GM23338 (cell line): ENCODE data around the gene GPD1. TPM values are rescaled to one million over a fixed set of nuclear protein-coding genes. Genes with fewer than 3 reads are reported as not detected.
"Not testable (repeated sequence)": the region's sequence is repeated elsewhere in the genome, so short reads cannot be mapped to it uniquely, and the experiment has no call there.

ENCODE experiments used
- ATAC-seq: fragments of 200-7000 bp; cut with Tn5 transposase; 3 replicates; pipeline ENCODE4 v1.9.1; 2020
- DNase-seq: peaks from one replicate; pipeline ENCODE4 v3.0.0-alpha.2; 2015; ENCODE audit warnings: low spot score
- H2AFZ ChIP-seq: fragments of 200-600 bp; sonication (generic); 2 replicates; pipeline ENCODE4 v1.8.0; 2016; ENCODE audit warnings: antibody characterized with exemption, mild to moderate bottlenecking, moderate library complexity
- H3F3A ChIP-seq: fragments of 200-600 bp; sonication (generic); replicated peaks from 2 replicates; pipeline ENCODE4 v1.8.0; 2017; ENCODE audit warnings: antibody characterized with exemption, mixed run types, low read depth
- H3K27ac ChIP-seq: fragments of 200-600 bp; sonication (generic); 2 replicates; pipeline ENCODE4 v1.6.1; 2016; ENCODE audit warnings: low read depth
- H3K27me3 ChIP-seq: fragments of 200-600 bp; sonication (generic); 2 replicates; pipeline ENCODE4 v1.8.0; 2016; ENCODE audit warnings: mild to moderate bottlenecking, mixed run types, moderate library complexity; ENCODE audit not compliant: insufficient read depth
- H3K36me3 ChIP-seq: fragments of 200-600 bp; sonication (generic); 2 replicates; pipeline ENCODE4 v1.8.0; 2016; ENCODE audit warnings: mild to moderate bottlenecking; ENCODE audit not compliant: insufficient read depth
- H3K4me1 ChIP-seq: fragments of 200-600 bp; sonication (generic); 2 replicates; pipeline ENCODE4 v1.8.0; 2016; ENCODE audit warnings: mild to moderate bottlenecking, moderate library complexity; ENCODE audit not compliant: insufficient read depth
- H3K4me2 ChIP-seq: fragments of 200-600 bp; sonication (generic); 2 replicates; pipeline ENCODE4 v1.7.1; 2017; ENCODE audit warnings: mixed run types
- H3K4me3 ChIP-seq: fragments of 200-600 bp; sonication (generic); 2 replicates; pipeline ENCODE4 v1.6.1; 2016; ENCODE audit warnings: mixed run types
- H3K79me2 ChIP-seq: fragments of 200-600 bp; sonication (generic); replicated peaks from 2 replicates; pipeline ENCODE4 v1.8.0; 2017; ENCODE audit warnings: mild to moderate bottlenecking; ENCODE audit not compliant: insufficient read depth
- H3K9me2 ChIP-seq: fragments of 200-600 bp; sonication (generic); 2 replicates; pipeline ENCODE4 v1.8.0; 2017; ENCODE audit not compliant: insufficient read depth
- H4K20me1 ChIP-seq: fragments of 200-600 bp; sonication (generic); replicated peaks from 2 replicates; pipeline ENCODE4 v1.8.0; 2017; ENCODE audit warnings: mild to moderate bottlenecking; ENCODE audit not compliant: insufficient read depth
- H3K27ac Mint-ChIP-seq: 2 replicates; pipeline ENCODE4 v1.8.0; 2020; ENCODE audit warnings: inconsistent platforms, mild to moderate bottlenecking, moderate library complexity, mixed read lengths
- H3K27me3 Mint-ChIP-seq: 3 replicates; pipeline ENCODE4 v1.8.0; 2022; ENCODE audit warnings: low read depth, mild to moderate bottlenecking, moderate library complexity, mixed read lengths, inconsistent platforms; ENCODE audit not compliant: insufficient read depth, poor library complexity
- H3K36me3 Mint-ChIP-seq: 3 replicates; pipeline ENCODE4 v1.8.0; 2021; ENCODE audit warnings: low read depth, mild to moderate bottlenecking, inconsistent platforms, moderate library complexity, mixed read lengths
- H3K4me1 Mint-ChIP-seq: 3 replicates; pipeline ENCODE4 v1.8.0; 2020; ENCODE audit warnings: mild to moderate bottlenecking, inconsistent platforms, mixed read lengths
- H3K4me3 Mint-ChIP-seq: 3 replicates; pipeline ENCODE4 v1.8.0; 2021; ENCODE audit warnings: moderate library complexity, mild to moderate bottlenecking, inconsistent platforms, mixed read lengths
- H3K9me3 Mint-ChIP-seq: 3 replicates; pipeline ENCODE4 v1.8.0; 2020; ENCODE audit warnings: moderate library complexity, mild to moderate bottlenecking, inconsistent platforms, mixed read lengths
- CREB1 ChIP-seq: fragments of 250-450 bp; sonication (Bioruptor Pico); IDR thresholded peaks from 2 replicates; pipeline ENCODE4 v1.5.0; 2020; ENCODE audit warnings: low read depth, mild to moderate bottlenecking, moderate library complexity
- CTCF ChIP-seq, 2 experiments: fragments of 200-600 bp in 1 of 2; sonication (generic) in 1 of 2; conservative IDR thresholded peaks; 2 replicates each; pipeline versions ENCODE4 v1.5.1 to v1.6.1; 2016 to 2017; ENCODE audit warnings: antibody characterized with exemption in 2 of 2, low read depth in 2 of 2, mild to moderate bottlenecking in 2 of 2, moderate library complexity in 1 of 2
- ETS1 ChIP-seq: IDR thresholded peaks from 2 replicates; pipeline ENCODE4 v1.6.1; 2016; ENCODE audit warnings: antibody characterized with exemption
- EZH2 ChIP-seq: fragments of 200-600 bp; sonication (generic); IDR thresholded peaks from one replicate; pipeline ENCODE4 v1.8.0; 2017; ENCODE audit warnings: antibody characterized with exemption, mild to moderate bottlenecking, low read depth; ENCODE audit not compliant: unreplicated experiment
- EZH2phosphoT487 ChIP-seq: fragments of 200-600 bp; sonication (generic); IDR thresholded peaks from one replicate; pipeline ENCODE4 v1.8.1; 2018; ENCODE audit warnings: antibody characterized with exemption; ENCODE audit not compliant: unreplicated experiment
- JUNB ChIP-seq: IDR thresholded peaks from one replicate; pipeline ENCODE4 v1.6.1; 2016; ENCODE audit warnings: antibody characterized with exemption; ENCODE audit not compliant: unreplicated experiment
- NANOG ChIP-seq: IDR thresholded peaks from 2 replicates; pipeline ENCODE4 v1.6.1; 2016; ENCODE audit warnings: antibody characterized with exemption, borderline replicate concordance
- POLR2AphosphoS5 ChIP-seq: IDR thresholded peaks from 2 replicates; pipeline ENCODE4 v1.6.1; 2016; ENCODE audit warnings: antibody characterized with exemption, low read depth
- STAT1 ChIP-seq: IDR thresholded peaks from one replicate; pipeline ENCODE4 v1.6.1; 2016; ENCODE audit warnings: antibody characterized with exemption; ENCODE audit not compliant: unreplicated experiment
- ZNF114 ChIP-seq: fragments of 250-450 bp; sonication (Bioruptor Pico); IDR thresholded peaks from 2 replicates; pipeline ENCODE4 v1.5.0; 2020; ENCODE audit warnings: mild to moderate bottlenecking, moderate library complexity
- ZNF331 ChIP-seq: fragments of 250-450 bp; sonication (Bioruptor Pico); IDR thresholded peaks from 2 replicates; pipeline ENCODE4 v1.5.0; 2020; ENCODE audit warnings: low read depth, mild to moderate bottlenecking, moderate library complexity
- ZNF462 ChIP-seq: fragments of 250-450 bp; sonication (Bioruptor Pico); IDR thresholded peaks from 2 replicates; pipeline ENCODE4 v1.5.0; 2020; ENCODE audit warnings: mild to moderate bottlenecking, moderate library complexity
- polyA plus RNA-seq: library from polyadenylated mRNA; unstranded; fragments of >200 nt; fragmentation: Nextera tagmentation; extraction: Ambion mirVana; gene quantifications from 2 replicates; pipeline ENCODE4 v1.2.1, GENCODE V29; 2016
- total RNA-seq: library from RNA; depleted of rRNA; stranded (reverse); fragments of >200 nt; shearing (Covaris generic); gene quantifications from 2 replicates; pipeline ENCODE4 v1.2.3, GENCODE V29; 2014

GPD1 gene
- total and polyA plus RNA-seq, 2 experiments from 2014 or later: 0.36 to 0.45 TPM

GRCh38 chr12:50084409-50084774, 19.4 kb upstream of the GPD1 start:
- Histone ChIP-seq H3K36me3 (peaks cover 23% of the 10 kb centered on the region), H3K4me3 (peak overlapping the region; percentile 58), H3K27me3 (peaks cover 27% of the 10 kb centered on the region), H3F3A (peaks cover 23% of the 10 kb centered on the region), H2AFZ (peak overlapping the region; percentile 81; the same call in 1 of the 2 replicates), H3K79me2 (peaks cover 27% of the 10 kb centered on the region), H3K4me2 (peak overlapping the region; percentile 76), H3K27ac (peak overlapping the region; percentile 92), H4K20me1 (peaks cover 11% of the 10 kb centered on the region)
- Mint-ChIP-seq H3K36me3 (peaks cover 39% of the 10 kb centered on the region), H3K27ac (peak overlapping the region; percentile 91), H3K4me1 (peaks cover 30% of the 10 kb centered on the region), H3K4me3 (peak overlapping the region; percentile 89)
- H3K9me2 ChIP-seq, H3K9me3 Mint-ChIP-seq, ATAC-seq, H3K4me1 ChIP-seq, DNase-seq, H3K27me3 Mint-ChIP-seq: not testable (repeated sequence)

- H3K36me3 Mint-ChIP-seq: peaks cover 45% of the 10 kb centered on the region
- Histone ChIP-seq H3K27ac (peak within 1 kb of the TSS; percentile 92), H3K36me3 (peaks cover 29% of the 10 kb centered on the region), H3K4me1 (peaks cover 5% of the 10 kb centered on the region), H3K4me2 (peak within 1 kb of the TSS; percentile 91), H2AFZ (peak within 1 kb of the TSS; percentile 81; the same call in 1 of the 2 replicates), H3F3A (peaks cover 29% of the 10 kb centered on the region), H3K4me3 (peak within 1 kb of the TSS; percentile 58), H3K79me2 (peaks cover 27% of the 10 kb centered on the region), H3K9me2 (no peaks in the 10 kb centered on the region), H4K20me1 (peaks cover 15% of the 10 kb centered on the region), H3K27me3 (peaks cover 20% of the 10 kb centered on the region)
- H3K27ac Mint-ChIP-seq: peak within 1 kb of the TSS; percentile 91
- peak; percentile 86 for ATAC-seq
- H3K4me3 Mint-ChIP-seq: peak within 1 kb of the TSS; percentile 89
- H3K4me1 Mint-ChIP-seq: peaks cover 30% of the 10 kb centered on the region
- H3K27me3 Mint-ChIP-seq: peaks cover 7% of the 10 kb centered on the region
- no peaks in the 10 kb centered on the region; the same call in 2 of the 3 replicates for H3K9me3 Mint-ChIP-seq
- DNase-seq: peak; percentile 97
- peak; percentile 63 for TF ChIP-seq CREB1 (CRISPR knock-in tag)
- TF ChIP-seq EZH2: no peak
- TF ChIP-seq ZNF462 (CRISPR knock-in tag): no peak
- peak; percentile 65 to 74 for TF ChIP-seq CTCF (conservative IDR thresholded peaks at IDR 0.05; ENCODE audit: low read depth in 2 of 2)
- no peak for TF ChIP-seq ZNF114
- TF ChIP-seq EZH2phosphoT487: no peak
- no peak for TF ChIP-seq STAT1
- no peak for TF ChIP-seq NANOG
- no peak for TF ChIP-seq JUNB
- TF ChIP-seq ZNF331 (CRISPR knock-in tag): no peak
- no peak for TF ChIP-seq ETS1
- TF ChIP-seq POLR2AphosphoS5: peak; percentile 39
Measured at GRCh38 chr12:50084775-50085614, 18.8 kb upstream of the GPD1 start, which contains the start of gene SMARCD1. Gene SMARCD1 (plus strand): TSS chr12:50085342. CDS start chr12:50085370, 28 bp downstream.
